ENCODE data around the gene MRPS24. TPM values are rescaled to one million over a fixed set of nuclear protein-coding genes. Genes with fewer than 3 reads are reported as not detected.

Gene MRPS24
- total RNA-seq, 1 donor from 2014 or later: 61.5 TPM

DNA sequence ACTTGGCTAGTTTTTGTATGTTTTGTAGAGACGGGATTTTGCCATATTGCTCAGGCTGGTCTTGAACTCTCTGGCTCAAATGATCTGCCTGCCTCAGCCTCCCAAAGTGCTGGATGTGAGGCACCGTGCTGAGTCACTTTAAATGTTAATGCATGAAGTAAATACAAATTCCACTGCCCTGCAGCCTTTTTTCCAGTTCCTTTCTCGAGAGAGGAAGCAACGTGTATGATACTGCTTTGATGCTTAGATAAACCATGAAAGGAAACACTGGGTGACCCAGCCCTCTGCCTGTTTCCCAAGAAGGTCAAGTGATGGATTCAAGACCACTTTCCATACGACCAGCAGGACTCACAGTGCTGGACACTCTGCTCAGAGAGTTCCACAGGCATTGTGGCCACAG lies 11.3 kb upstream of the MRPS24 start:
- ATAC-seq: no peak
- no peaks in the 10 kb centered on the region for H3K9me3 ChIP-seq
- no peak overlapping the region for H3K4me3 ChIP-seq
- no peaks in the 10 kb centered on the region for H3K4me1 ChIP-seq
- H3K27me3 ChIP-seq: no peaks in the 10 kb centered on the region
- peaks cover 93% of the 10 kb centered on the region for H3K36me3 ChIP-seq
- TF ChIP-seq, protein P1, sequence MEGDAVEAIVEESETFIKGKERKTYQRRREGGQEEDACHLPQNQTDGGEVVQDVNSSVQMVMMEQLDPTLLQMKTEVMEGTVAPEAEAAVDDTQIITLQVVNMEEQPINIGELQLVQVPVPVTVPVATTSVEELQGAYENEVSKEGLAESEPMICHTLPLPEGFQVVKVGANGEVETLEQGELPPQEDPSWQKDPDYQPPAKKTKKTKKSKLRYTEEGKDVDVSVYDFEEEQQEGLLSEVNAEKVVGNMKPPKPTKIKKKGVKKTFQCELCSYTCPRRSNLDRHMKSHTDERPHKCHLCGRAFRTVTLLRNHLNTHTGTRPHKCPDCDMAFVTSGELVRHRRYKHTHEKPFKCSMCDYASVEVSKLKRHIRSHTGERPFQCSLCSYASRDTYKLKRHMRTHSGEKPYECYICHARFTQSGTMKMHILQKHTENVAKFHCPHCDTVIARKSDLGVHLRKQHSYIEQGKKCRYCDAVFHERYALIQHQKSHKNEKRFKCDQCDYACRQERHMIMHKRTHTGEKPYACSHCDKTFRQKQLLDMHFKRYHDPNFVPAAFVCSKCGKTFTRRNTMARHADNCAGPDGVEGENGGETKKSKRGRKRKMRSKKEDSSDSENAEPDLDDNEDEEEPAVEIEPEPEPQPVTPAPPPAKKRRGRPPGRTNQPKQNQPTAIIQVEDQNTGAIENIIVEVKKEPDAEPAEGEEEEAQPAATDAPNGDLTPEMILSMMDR (IDR thresholded peaks at IDR 0.05): no peak
- DNase-seq: no peak
- intact Hi-C loops (cut with DNase I): no loop called here
- H3K27ac ChIP-seq: peak overlapping the region; percentile 24

DNA sequence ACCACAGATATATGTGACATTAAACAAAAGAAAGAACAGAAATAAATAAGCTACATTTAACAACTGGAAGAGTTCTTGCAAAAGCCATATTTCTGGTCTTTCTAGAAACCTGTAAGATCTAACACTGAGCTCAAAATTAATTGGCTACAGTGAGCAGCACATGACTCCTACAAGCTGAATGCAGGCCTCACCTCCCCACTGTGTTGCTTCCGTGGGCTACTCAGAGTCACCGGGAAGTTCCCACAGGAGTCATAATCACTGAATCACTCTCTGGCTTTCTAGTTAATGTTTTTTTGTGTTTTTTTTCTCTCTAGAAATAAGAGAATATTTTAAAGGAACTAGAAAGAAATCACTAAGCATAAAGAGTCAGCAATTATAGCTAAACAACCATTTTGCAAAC lies 10.2 kb upstream of the MRPS24 start:
- Histone ChIP-seq H3K27ac (peak overlapping the region; percentile 8), H3K27me3 (no peaks in the 10 kb centered on the region), H3K36me3 (peaks cover 90% of the 10 kb centered on the region), H3K9me3 (no peaks in the 10 kb centered on the region), H3K4me3 (no peak overlapping the region), H3K4me1 (no peaks in the 10 kb centered on the region)
- TF ChIP-seq, protein P1 (IDR thresholded peaks at IDR 0.05): no peak
- DNase-seq: no peak
- intact Hi-C loops (cut with DNase I): no loop called here
- no peak for ATAC-seq

DNA sequence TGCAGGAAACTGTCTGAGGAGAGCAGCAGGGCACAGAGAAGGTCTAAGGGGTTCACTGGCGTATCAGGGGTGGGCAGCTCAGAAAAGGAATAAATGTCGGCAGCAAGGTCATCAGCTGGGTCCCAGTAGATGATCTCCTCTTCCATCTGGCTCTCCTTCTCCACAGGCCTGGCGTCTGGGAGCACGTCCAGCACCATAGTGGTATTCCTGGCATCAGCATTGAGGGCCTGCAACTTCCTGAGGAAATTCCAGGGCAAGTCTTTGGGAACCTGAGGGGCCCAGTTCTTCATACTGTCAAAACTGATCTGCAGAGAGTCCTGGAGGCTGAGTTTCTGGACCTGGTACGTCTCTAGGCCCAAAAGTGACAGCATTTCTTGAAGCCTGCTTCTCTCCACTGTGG lies 9.6 kb upstream of the MRPS24 start:
- no peaks in the 10 kb centered on the region for H3K27me3 ChIP-seq
- no peak for ATAC-seq

DNA sequence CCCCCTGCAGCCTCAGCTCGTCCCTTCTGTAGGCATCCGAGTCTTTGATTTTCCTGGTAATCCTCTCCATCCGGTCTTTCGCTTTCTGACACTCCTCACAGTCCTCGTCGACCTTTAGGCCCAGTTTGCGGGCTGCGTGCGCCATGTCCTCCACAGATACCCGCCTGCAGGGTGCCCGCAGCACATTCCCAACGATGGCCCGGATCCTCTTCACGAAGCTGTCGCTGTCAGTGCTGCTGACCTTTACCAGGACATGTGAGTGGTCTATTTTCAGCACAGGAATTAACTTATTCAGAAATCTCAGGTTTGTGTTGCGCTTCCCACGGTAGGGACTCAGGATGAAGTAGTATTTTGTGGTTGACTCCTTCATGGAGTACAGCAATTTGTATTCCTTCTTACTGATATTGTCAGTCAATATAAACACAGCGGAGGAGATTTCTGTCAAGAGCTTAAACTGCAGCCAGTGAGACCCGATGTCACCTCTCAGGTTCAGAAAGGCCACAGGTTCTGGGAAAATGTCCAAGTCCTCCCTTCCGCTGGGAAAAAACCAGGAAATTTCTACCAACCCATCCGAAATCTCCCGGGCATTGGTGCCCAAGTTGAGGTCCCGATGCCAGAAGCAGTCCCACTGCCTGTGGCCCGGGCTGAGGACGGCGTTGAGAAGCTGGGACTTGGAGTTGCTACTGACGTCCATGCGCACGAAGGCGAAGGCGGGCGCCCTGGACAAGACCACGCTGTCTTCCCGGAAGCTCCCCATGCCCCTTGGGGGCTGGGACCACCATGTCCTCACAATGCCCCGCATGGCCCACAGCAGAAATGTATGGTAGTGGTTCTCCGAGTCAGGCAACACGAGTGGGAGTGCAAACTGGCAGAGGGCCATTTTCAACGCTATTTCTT lies 8.9 kb upstream of the MRPS24 start:
- no peak overlapping the region for H3K27ac ChIP-seq
- ATAC-seq (no peak), DNase-seq (no peak)
- no peaks in the 10 kb centered on the region for H3K4me1 ChIP-seq
- H3K9me3 ChIP-seq: no peaks in the 10 kb centered on the region
- H3K36me3 ChIP-seq: peaks cover 82% of the 10 kb centered on the region
- TF ChIP-seq, protein P1 (IDR thresholded peaks at IDR 0.05): no peak
- H3K4me3 ChIP-seq: no peak overlapping the region
- intact Hi-C loops (cut with DNase I): no loop called here
- no peaks in the 10 kb centered on the region for H3K27me3 ChIP-seq

More for the DNA sequence above, 9.6 kb upstream of the MRPS24 start:
- no peak overlapping the region for H3K4me3 ChIP-seq
- no peaks in the 10 kb centered on the region for H3K4me1 ChIP-seq
- TF ChIP-seq, protein P1 (IDR thresholded peaks at IDR 0.05): no peak
- no peak for DNase-seq
- intact Hi-C loops (cut with DNase I): no loop called here
- peaks cover 84% of the 10 kb centered on the region for H3K36me3 ChIP-seq
- peak overlapping the region; percentile 8 for H3K27ac ChIP-seq
- H3K9me3 ChIP-seq: no peaks in the 10 kb centered on the region

DNA sequence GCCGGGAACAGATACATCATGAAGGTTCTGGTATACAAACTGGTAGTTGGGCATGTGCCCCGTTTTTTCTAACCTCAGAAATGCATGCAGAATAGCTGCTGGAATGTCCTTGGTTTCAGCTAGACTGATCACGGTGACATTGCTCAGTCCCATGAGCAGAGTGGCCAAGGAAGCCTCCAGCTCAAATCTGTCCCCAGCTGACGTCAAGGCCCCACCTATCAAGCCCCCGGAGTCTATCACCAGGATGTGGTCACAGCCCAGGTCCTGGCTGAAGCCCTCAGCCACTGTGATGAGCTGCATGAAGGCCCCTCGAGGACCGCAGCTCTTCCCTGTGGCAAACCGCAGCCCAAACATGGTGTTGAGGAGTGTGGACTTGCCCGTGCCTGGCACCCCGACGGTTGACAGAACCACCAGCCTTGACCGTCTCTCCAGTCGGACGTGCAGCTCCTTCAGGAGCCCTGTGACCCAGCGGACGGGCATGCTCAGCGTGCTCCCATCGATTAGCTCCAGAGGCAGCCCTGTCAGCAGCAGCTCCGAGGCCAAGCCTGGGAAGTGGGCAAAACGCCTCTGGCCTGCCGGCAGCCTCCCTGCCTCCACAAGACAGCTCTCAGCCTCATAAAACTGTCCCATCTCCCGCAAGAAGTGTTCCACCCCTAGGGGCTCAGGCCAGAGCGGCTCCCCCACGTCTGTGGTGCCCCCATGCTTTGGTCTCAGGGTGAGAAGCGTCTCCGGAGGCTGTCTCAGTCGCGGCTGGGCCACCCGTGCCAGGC lies 7.8 kb upstream of the MRPS24 start:
- H3K27me3 ChIP-seq: no peaks in the 10 kb centered on the region
- no peak overlapping the region for H3K4me3 ChIP-seq
- no peak overlapping the region for H3K27ac ChIP-seq
- intact Hi-C loops (cut with DNase I): no loop called here
- TF ChIP-seq, protein P1 (IDR thresholded peaks at IDR 0.05): no peak
- DNase-seq (no peak), ATAC-seq (no peak)
- H3K36me3 ChIP-seq: peaks cover 74% of the 10 kb centered on the region
- H3K4me1 ChIP-seq: peaks cover 4% of the 10 kb centered on the region
- no peaks in the 10 kb centered on the region for H3K9me3 ChIP-seq
